Tibial nerve (tissue), 3 donors: ENCODE results near the gene TBC1D16.

Experiments
- POLR2A ChIP-seq, 2 donors: fragments of 450-650 bp; IDR thresholded peaks; one replicate each; pipeline ENCODE4 v1.6.1; 2017; ENCODE audit warnings: antibody characterized with exemption in 2 of 2, mild to moderate bottlenecking in 2 of 2, moderate library complexity in 2 of 2
- TF ChIP-seq, protein P1 (sequence below), 5 experiments: fragments of 200-600 bp in 3 of 5; fragments of 450-650 bp in 2 of 5; sonication (generic) in 3 of 5; IDR thresholded peaks; one replicate each; pipeline ENCODE4 v1.5.1; 2016 to 2019; ENCODE audit warnings: antibody characterized with exemption in 5 of 5, mild to moderate bottlenecking in 3 of 5, moderate library complexity in 2 of 5

DNA sequence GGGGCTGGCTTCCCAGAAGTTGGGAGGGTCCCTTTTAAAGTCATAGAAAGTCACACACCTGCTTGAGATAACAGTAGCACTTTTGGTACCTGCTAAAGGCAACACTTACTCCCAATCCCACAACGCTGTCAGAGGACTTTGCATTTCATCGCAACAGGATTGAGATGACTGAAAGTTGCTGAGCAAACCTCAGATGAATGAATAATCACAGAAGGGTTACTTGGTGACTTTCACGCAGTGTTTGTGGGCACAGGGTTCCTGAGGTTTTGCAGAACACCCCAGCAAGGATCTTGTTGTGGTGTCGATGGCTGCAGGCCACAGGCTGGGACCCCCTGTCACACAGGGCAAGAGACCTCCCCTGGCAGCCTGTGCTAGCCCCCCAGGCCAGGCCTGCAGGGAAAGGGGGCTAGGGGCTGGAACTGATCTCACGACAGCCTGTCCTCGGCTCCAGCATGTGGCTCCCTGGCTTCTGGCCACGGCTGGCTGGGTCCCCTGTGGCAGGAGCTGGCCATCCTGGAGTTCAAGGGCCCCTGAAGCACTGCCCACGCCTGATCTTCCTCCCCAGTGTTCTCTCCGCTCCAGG, 117.0 kb downstream of the TBC1D16 start:
- TF ChIP-seq, protein P1, sequence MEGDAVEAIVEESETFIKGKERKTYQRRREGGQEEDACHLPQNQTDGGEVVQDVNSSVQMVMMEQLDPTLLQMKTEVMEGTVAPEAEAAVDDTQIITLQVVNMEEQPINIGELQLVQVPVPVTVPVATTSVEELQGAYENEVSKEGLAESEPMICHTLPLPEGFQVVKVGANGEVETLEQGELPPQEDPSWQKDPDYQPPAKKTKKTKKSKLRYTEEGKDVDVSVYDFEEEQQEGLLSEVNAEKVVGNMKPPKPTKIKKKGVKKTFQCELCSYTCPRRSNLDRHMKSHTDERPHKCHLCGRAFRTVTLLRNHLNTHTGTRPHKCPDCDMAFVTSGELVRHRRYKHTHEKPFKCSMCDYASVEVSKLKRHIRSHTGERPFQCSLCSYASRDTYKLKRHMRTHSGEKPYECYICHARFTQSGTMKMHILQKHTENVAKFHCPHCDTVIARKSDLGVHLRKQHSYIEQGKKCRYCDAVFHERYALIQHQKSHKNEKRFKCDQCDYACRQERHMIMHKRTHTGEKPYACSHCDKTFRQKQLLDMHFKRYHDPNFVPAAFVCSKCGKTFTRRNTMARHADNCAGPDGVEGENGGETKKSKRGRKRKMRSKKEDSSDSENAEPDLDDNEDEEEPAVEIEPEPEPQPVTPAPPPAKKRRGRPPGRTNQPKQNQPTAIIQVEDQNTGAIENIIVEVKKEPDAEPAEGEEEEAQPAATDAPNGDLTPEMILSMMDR (IDR thresholded peaks at IDR 0.05): no peak
- TF ChIP-seq POLR2A (IDR thresholded peaks at IDR 0.05): no peak
